Stimulated activated CD4-positive, alpha-beta T cell treated with anti-CD3 and anti-CD28 coated beads, Interleukin-1b, Interleukin-23, amount 100 ng/mL, for 48 hours (primary cell): ENCODE results near the gene SAMD1.
A peak's percentile ranks its signal among the peaks of the same experiment; 100 is the strongest.

Experiments
- DNase-seq: peaks from one replicate; pipeline ENCODE4 v3.0.0-alpha.2; 2020

SAMD1 gene

GRCh38 chr19:14112809-14113385 lies 22.3 kb upstream of the SAMD1 start:
- no peak for DNase-seq

GRCh38 chr19:14112051-14112808 lies 21.7 kb upstream of the SAMD1 start:
- DNase-seq: no peak

GRCh38 chr19:14111486-14111885 lies 20.9 kb upstream of the SAMD1 start:
- no peak for DNase-seq

- DNase-seq: no peak
Observed at GRCh38 chr19:14110650-14111049, 20.1 kb upstream of the SAMD1 start.

GRCh38 chr19:14107581-14108461 lies 17.3 kb upstream of the SAMD1 start:
- no peak for DNase-seq

- no peak for DNase-seq
Observed at GRCh38 chr19:14106840-14107239, 16.3 kb upstream of the SAMD1 start.

- DNase-seq: no peak
Observed at GRCh38 chr19:14105680-14106079, 15.1 kb upstream of the SAMD1 start.

- no peak for DNase-seq
Observed at GRCh38 chr19:14103310-14103709, 12.8 kb upstream of the SAMD1 start.

- no peak for DNase-seq
Observed at GRCh38 chr19:14102756-14103155, 12.2 kb upstream of the SAMD1 start.

- no peak for DNase-seq
Observed at GRCh38 chr19:14102102-14102696, 11.6 kb upstream of the SAMD1 start.

GRCh38 chr19:14101003-14101545 lies 10.5 kb upstream of the SAMD1 start:
- no peak for DNase-seq

GRCh38 chr19:14097532-14098151 lies 7.1 kb upstream of the SAMD1 start:
- no peak for DNase-seq

- DNase-seq: no peak
Observed at GRCh38 chr19:14096272-14096992, 5.9 kb upstream of the SAMD1 start.

- DNase-seq: no peak
Observed at GRCh38 chr19:14094854-14095253, 4.3 kb upstream of the SAMD1 start.

GRCh38 chr19:14093117-14093823 lies 2.7 kb upstream of the SAMD1 start:
- no peak for DNase-seq

- peak; percentile 39 for DNase-seq
Observed at GRCh38 chr19:14091813-14092462, 1.4 kb upstream of the SAMD1 start.

GRCh38 chr19:14091081-14091812 lies 696 bp upstream of the SAMD1 start:
- peak; percentile 71 for DNase-seq

- peak; percentile 48 for DNase-seq
Observed at GRCh38 chr19:14089662-14090508, 666 bp downstream of the SAMD1 start.

- DNase-seq: no peak
Observed at GRCh38 chr19:14089412-14089661, 1.2 kb downstream of the SAMD1 start.
